Stimulated activated CD8-positive, alpha-beta memory T cell treated with anti-CD3 and anti-CD28 coated beads, Interleukin-4, amount 100 ng/mL, for 4 hours (primary cell): ENCODE measurements around the gene RDM1.

Source experiments
- DNase-seq, 2 donors: peaks; one replicate each; pipeline ENCODE4 v3.0.0-alpha.2; 2020; ENCODE audit warnings: low read depth in 2 of 2, low spot score in 1 of 2

The RDM1 gene

GRCh38 chr17:35934760-35935159 lies 4.2 kb upstream of the RDM1 start:
- no peak for DNase-seq

- DNase-seq = no peak
Observed at GRCh38 chr17:35932586-35932985, 2.0 kb upstream of the RDM1 start.

DNA sequence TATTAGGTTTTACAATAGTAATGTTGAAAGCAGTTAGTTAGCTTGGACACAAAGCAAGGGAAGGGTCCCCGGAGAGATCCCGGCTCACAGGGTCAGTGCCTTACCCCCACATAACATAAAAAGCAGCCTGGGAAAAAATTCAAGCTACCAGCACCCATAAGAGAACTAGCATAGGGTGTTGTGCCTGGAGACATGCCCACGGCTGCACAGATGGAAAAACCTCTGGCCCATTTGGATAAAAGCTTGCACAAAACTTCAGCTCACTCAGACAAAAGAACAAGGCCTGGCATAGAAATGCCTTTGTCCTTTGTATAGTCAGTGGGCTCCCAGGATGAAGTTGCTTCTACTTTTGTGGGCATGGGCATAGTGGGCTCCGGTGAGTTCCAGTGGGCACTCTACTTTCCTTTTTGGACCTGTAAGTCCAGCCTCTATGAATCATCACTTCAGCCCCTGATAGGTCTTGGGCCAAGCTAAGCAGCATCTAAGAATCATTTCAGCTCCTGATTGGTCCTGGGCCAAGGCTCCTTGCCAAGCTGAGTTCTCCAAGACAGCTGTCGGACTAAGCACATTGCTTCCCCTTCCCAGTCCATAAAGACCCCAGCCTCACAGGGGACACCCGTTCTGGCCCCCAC lies 1.3 kb upstream of the RDM1 start:
- no peak for DNase-seq

GRCh38 chr17:35927714-35928113 lies 2.9 kb downstream of the RDM1 start:
- DNase-seq = no peak

- no peak for DNase-seq
Observed at GRCh38 chr17:35923609-35924114, 6.9 kb downstream of the RDM1 start.

DNA sequence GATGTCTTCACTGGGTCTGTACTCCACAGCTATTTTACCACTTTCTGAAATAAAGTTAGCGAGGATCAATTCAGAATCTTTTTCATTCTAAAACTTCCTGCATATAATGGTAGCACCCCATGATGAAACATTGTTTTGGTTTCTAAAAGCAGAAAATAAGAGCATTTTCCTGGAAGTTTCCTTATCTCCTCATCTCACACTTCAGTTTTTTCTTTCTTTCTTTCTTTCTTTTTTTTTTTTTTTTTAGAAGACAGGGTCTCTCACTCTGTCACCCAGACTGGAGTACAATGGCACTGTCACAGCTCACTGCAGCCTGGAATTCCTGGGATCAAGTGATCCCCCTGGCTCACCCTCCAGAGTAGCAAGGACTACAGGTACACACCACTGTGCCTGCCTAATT lies 10.3 kb downstream of the RDM1 start:
- DNase-seq = no peak

DNA sequence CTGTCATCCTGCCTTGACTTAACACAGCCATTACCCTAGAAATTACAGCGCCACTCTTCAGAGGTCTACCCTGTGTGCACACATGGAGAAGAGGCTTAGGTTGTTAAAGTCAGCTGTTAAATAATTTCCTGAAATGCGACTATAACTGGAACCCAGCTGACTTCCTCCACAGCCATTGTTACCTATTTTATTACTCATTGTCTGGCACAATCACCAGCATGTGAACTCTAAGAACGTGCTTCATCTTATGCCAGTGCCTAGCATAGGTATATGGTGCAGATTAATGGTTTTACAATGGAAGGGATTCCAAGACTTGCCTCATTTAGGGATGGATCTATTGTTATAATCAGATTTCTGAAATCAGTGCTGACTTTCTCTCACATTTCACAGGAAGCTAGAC lies 11.9 kb downstream of the RDM1 start:
- DNase-seq = no peak

- DNase-seq = no peak
Observed at GRCh38 chr17:35917519-35918213, 12.9 kb downstream of the RDM1 start.

- DNase-seq = no peak
Observed at GRCh38 chr17:35915153-35915964, 15.2 kb downstream of the RDM1 start.

GRCh38 chr17:35914354-35914753 lies 16.2 kb downstream of the RDM1 start:
- DNase-seq = no peak

- no peak for DNase-seq
Observed at GRCh38 chr17:35913609-35914008, 17.0 kb downstream of the RDM1 start.

DNA sequence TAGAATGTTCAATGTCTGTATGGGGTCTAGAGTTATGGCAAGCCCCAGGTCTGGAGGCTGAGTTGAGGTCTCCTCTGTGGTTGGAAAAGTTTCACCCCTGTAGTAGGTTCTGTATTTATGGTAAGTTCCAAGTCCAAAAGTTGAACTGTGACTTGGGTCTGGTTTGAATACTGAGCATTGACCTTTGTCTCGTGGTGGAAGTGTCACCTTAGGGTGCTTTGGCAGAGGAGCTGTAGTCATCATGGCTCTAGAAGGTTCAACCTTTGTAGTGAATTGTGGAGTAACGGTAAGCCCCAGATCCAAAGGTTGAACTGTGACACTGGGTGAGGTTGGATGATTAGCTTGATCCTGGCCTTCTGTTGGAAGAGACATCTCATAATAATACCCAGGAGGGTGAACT lies 17.6 kb downstream of the RDM1 start:
- DNase-seq = no peak

GRCh38 chr17:35912339-35912912 lies 18.1 kb downstream of the RDM1 start:
- DNase-seq = no peak

DNA sequence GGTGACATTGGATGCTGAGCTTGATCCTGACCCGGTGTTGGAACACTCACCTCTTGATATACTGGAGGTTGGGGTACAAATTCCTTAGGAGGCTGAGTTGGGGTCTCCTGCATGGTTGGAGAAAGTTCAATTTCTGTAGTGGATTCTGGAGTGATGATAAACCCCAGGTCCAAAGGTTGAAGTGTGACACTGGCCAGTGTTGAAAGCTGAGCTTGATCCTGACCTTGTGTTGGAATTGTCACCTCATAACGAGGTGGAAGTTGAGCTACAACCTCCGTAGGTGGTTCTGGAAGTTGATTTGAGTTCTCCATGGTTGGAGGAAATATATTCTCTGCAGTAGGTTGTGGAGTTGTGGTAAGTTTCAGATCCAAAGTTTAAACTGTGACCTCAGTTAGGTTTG lies 21.2 kb downstream of the RDM1 start:
- DNase-seq = no peak

DNA sequence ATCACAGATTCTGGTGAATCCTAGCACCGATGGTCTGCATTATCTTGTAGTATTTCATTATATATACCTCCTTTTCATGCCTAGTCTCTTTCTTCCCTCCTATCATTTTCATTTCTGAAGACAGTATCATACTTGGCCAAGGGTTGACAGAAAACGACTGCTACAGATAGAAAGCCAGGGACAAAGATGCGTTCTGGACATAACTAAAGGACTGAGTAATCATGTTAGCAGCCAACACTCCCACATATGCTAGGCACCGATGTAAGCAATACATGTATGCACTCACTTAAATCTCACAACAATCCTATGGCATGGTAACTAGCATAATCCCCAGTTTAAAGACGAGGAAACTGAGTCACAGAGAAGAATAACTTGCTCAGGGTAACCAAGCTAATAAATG lies 22.9 kb downstream of the RDM1 start:
- DNase-seq = no peak

- DNase-seq = no peak
Observed at GRCh38 chr17:35906926-35907637, 23.5 kb downstream of the RDM1 start.

DNA sequence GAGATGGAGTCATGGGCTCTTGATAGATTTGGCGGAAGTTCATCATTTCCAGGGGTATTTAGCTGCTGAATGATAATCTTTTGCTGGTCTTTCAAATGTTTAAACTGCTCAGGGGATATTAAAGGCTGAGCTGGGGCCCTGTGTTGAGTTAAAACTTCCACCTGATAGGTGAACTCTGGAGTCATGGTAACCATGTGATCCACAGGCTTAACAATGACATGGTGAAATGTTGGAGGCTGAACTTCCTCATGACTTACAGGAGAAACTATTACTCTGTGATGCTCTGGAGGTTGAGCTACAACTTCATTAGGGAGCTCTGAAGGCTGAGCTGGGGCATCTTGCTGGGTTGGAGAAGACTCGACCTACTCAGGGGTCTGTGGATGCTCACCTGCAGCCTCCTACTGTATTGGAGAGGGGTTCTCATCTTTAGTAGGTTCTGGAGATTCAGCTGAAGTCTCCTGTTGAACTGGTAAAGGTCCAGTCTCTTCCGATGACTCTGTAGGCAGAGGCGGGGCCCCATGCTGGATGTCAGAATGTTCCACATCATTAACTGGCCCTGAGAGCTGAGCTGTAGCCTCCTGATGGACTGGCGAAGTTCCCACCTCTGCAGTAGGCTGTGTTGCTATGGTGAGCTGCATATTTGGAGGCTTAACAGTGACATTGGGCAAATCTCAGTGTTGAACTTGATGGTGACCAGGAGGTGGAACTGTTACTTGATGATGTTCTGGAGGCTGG lies 24.2 kb downstream of the RDM1 start:
- no peak for DNase-seq

- DNase-seq = no peak
Observed at GRCh38 chr17:35903451-35903850, 27.1 kb downstream of the RDM1 start.

DNA sequence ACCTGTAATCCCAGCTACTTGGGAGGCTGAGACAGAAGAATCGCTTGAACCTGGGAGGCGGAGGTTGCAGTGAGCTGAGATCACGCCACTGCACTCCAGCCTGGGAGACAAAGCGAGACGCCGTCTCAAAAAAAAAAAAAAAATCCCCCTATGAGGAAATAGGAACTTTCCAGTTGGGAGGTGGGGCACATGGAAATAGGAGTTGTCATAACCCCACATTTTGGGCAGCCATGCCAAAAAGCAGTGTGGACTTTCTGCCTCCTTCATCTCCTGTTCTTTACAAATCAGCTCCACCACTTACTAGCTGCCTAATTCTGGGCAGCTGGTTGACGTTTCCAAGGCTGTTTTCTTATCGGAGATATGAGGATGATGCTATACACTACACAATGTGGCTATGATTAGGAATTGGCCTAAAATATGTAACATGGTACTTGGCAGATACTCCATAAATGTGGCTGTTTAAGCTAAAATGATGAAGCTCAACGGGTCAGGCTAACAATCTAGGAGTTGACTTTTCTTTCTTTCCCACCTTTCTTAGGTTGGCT lies 28.9 kb downstream of the RDM1 start:
- no peak for DNase-seq
